Measurements from ENCODE around the gene SOX5.

GRCh38 chr12:23854598-23854997 lies 94.9 kb downstream of the SOX5 start:
- TF ChIP-seq EP300 (IDR thresholded peaks at IDR 0.05; ENCODE audit: borderline replicate concordance in 1 of 2, low read depth in 1 of 2, low read length in 1 of 2), result no peak
- TF ChIP-seq, protein P1, sequence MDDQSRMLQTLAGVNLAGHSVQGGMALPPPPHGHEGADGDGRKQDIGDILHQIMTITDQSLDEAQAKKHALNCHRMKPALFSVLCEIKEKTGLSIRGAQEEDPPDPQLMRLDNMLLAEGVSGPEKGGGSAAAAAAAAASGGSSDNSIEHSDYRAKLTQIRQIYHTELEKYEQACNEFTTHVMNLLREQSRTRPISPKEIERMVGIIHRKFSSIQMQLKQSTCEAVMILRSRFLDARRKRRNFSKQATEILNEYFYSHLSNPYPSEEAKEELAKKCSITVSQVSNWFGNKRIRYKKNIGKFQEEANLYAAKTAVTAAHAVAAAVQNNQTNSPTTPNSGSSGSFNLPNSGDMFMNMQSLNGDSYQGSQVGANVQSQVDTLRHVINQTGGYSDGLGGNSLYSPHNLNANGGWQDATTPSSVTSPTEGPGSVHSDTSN (IDR thresholded peaks at IDR 0.05), result no peak

All from SK-N-SH (cell line).